H1 (cell line): ENCODE measurements around the gene SEMA4C. TPM values are rescaled to one million over a fixed set of nuclear protein-coding genes. Genes with fewer than 3 reads are reported as not detected.
A peak's percentile ranks its signal among the peaks of the same experiment; 100 is the strongest.

Source experiments
- CTCF ChIA-PET: fragments of 300-600 bp; sonication (Branson Sonifier 250); formaldehyde crosslinking; loops from one replicate; lab custom pipeline; 2021; ENCODE audit not compliant: partially characterized antibody; lab: Charles Lee
- POLR2A ChIA-PET: fragments of 300-600 bp; sonication (Branson Sonifier 250); formaldehyde crosslinking; loops from one replicate; lab custom pipeline; 2021; ENCODE audit warnings: inconsistent platforms; ENCODE audit not compliant: partially characterized antibody; lab: Charles Lee
- DNase-seq, 2 experiments: peaks; one replicate each; pipeline versions ENCODE4 v3.0.0 to v3.0.0-alpha.2; 2010 to 2022; ENCODE audit warnings: low spot score in 2 of 2, low read depth in 1 of 2, mixed read lengths in 1 of 2
- FAIRE-seq: peaks from 2 replicates; lab custom pipeline; 2011; peaks lifted over from hg19 to GRCh38; lab: Jason Lieb, UNC
- H2AFZ ChIP-seq: 2 replicates; pipeline ENCODE4 v1.8.1; 2012; ENCODE audit warnings: low read length, inconsistent platforms
- H2AK5ac ChIP-seq: 2 replicates; pipeline ENCODE4 v1.6.1; 2013; ENCODE audit warnings: low read depth, low read length
- H2BK120ac ChIP-seq: replicated peaks from 2 replicates; pipeline ENCODE3; 2013; ENCODE audit warnings: low read depth, low read length, inconsistent platforms
- H2BK12ac ChIP-seq: 2 replicates; pipeline ENCODE4 v1.6.1; 2013; ENCODE audit warnings: low read depth, low read length
- H2BK15ac ChIP-seq: 2 replicates; pipeline ENCODE4 v1.6.1; 2013; ENCODE audit warnings: low read length
- H2BK20ac ChIP-seq: 2 replicates; pipeline ENCODE4 v1.6.1; 2013; ENCODE audit warnings: low read length
- H2BK5ac ChIP-seq: 2 replicates; pipeline ENCODE4 v1.6.1; 2013; ENCODE audit warnings: low read depth, low read length
- H3K14ac ChIP-seq: 2 replicates; pipeline ENCODE4 v1.6.1; 2013; ENCODE audit warnings: inconsistent platforms; ENCODE audit not compliant: insufficient read length
- H3K18ac ChIP-seq: 2 replicates; pipeline ENCODE4 v1.6.1; 2013; ENCODE audit warnings: low read length; ENCODE audit errors: extremely low read depth
- H3K23ac ChIP-seq: 2 replicates; pipeline ENCODE4 v1.6.1; 2013; ENCODE audit warnings: inconsistent platforms; ENCODE audit not compliant: insufficient read length
- H3K23me2 ChIP-seq: 2 replicates; pipeline ENCODE4 v1.6.1; 2013; ENCODE audit warnings: low read depth, low read length
- H3K27ac ChIP-seq: 2 replicates; pipeline ENCODE4 v1.6.1; 2011; ENCODE audit warnings: low read depth, low read length, inconsistent platforms
- H3K27me3 ChIP-seq, 4 experiments: replicated peaks in 1 of 4; 1 replicate in 1 of 4; 2 replicates in 3 of 4; pipeline versions ENCODE4 v1.6.1 to v1.8.1; 2011 to 2013; ENCODE audit warnings: low read length in 3 of 4, mild to moderate bottlenecking in 3 of 4, inconsistent platforms in 2 of 4, mixed read lengths in 2 of 4, moderate library complexity in 1 of 4; ENCODE audit not compliant: control insufficient read depth in 3 of 4, insufficient read depth in 3 of 4; ENCODE audit errors: extremely low read depth in 1 of 4
- H3K36me3 ChIP-seq, 4 experiments: 2 replicates each; pipeline versions ENCODE4 v1.6.1 to v1.8.1; 2011 to 2013; ENCODE audit warnings: mild to moderate bottlenecking in 4 of 4, low read length in 3 of 4, moderate library complexity in 2 of 4, control low read depth in 1 of 4, inconsistent platforms in 1 of 4; ENCODE audit not compliant: insufficient read depth in 4 of 4, control insufficient read depth in 2 of 4
- H3K4ac ChIP-seq: replicated peaks from 2 replicates; pipeline ENCODE3; 2013; ENCODE audit warnings: low read length, low read depth, mixed read lengths, inconsistent platforms; ENCODE audit not compliant: insufficient read length
- H3K4me1 ChIP-seq, 4 experiments: replicated peaks in 1 of 4; 1 replicate in 1 of 4; 2 replicates in 3 of 4; pipeline versions ENCODE4 v1.6.1 to v1.8.1; 2011 to 2013; ENCODE audit warnings: low read length in 3 of 4, inconsistent platforms in 2 of 4, mixed read lengths in 1 of 4; ENCODE audit not compliant: insufficient read depth in 4 of 4, control insufficient read depth in 3 of 4
- H3K4me2 ChIP-seq, 2 experiments: 2 replicates each; pipeline versions ENCODE4 v1.6.1 to v1.8.1; 2011 to 2013; ENCODE audit warnings: low read depth in 2 of 2, low read length in 2 of 2, control low read depth in 1 of 2, inconsistent platforms in 1 of 2, mild to moderate bottlenecking in 1 of 2; ENCODE audit not compliant: insufficient read depth in 1 of 2
- H3K4me3 ChIP-seq, 4 experiments: fragments of 200-600, 300-600 bp in 1 of 4; sonication (generic), shearing (Covaris generic), sonication (Bioruptor Twin) in 1 of 4; 2 replicates each; pipeline versions ENCODE4 v1.5.1 to v1.8.1; 2011 to 2016; ENCODE audit warnings: low read length in 4 of 4, low read depth in 3 of 4, control low read depth in 2 of 4, inconsistent platforms in 2 of 4, mild to moderate bottlenecking in 2 of 4, mixed read lengths in 1 of 4, moderate library complexity in 1 of 4; ENCODE audit not compliant: insufficient read depth in 2 of 4; ENCODE audit errors: extremely low read depth in 1 of 4
- H3K56ac ChIP-seq: replicated peaks from 2 replicates; pipeline ENCODE3; 2013; ENCODE audit warnings: low read depth, mild to moderate bottlenecking, mixed read lengths, low read length, inconsistent platforms; ENCODE audit not compliant: insufficient read length
- H3K79me1 ChIP-seq: 2 replicates; pipeline ENCODE4 v1.6.1; 2013; ENCODE audit warnings: low read depth, low read length, control low read depth
- H3K79me2 ChIP-seq, 2 experiments: 2 replicates each; pipeline versions ENCODE4 v1.6.1 to v1.8.1; 2012 to 2013; ENCODE audit warnings: low read length in 2 of 2, mild to moderate bottlenecking in 2 of 2, inconsistent platforms in 1 of 2; ENCODE audit not compliant: insufficient read depth in 2 of 2, control insufficient read depth in 1 of 2
- H3K9ac ChIP-seq, 4 experiments: replicated peaks in 1 of 4; 1 replicate in 1 of 4; 2 replicates in 3 of 4; pipeline versions ENCODE4 v1.6.1 to v1.8.1; 2011 to 2013; ENCODE audit warnings: low read depth in 3 of 4, low read length in 3 of 4, control low read depth in 2 of 4, mild to moderate bottlenecking in 2 of 4, moderate library complexity in 2 of 4, inconsistent platforms in 1 of 4; ENCODE audit errors: extremely low read depth in 1 of 4
- H3K9me3 ChIP-seq, 2 experiments: 2 replicates each; pipeline versions ENCODE4 v1.6.1 to v1.8.1; 2012 to 2013; ENCODE audit warnings: mild to moderate bottlenecking in 2 of 2, moderate library complexity in 2 of 2, control low read depth in 1 of 2, inconsistent platforms in 1 of 2, low read depth in 1 of 2, low read length in 1 of 2, mixed read lengths in 1 of 2; ENCODE audit not compliant: insufficient read depth in 2 of 2
- H4K20me1 ChIP-seq, 2 experiments: replicated peaks in 1 of 2; 2 replicates each; pipeline versions ENCODE3 to v1.8.1; 2011 to 2013; ENCODE audit warnings: inconsistent platforms in 2 of 2, low read length in 2 of 2, mild to moderate bottlenecking in 1 of 2; ENCODE audit not compliant: insufficient read depth in 2 of 2, control insufficient read depth in 1 of 2
- H4K5ac ChIP-seq: 2 replicates; pipeline ENCODE4 v1.6.1; 2013; ENCODE audit warnings: low read length, low read depth, mixed read lengths, inconsistent platforms; ENCODE audit not compliant: insufficient read length
- H4K8ac ChIP-seq: 2 replicates; pipeline ENCODE4 v1.8.0; 2013; ENCODE audit warnings: mild to moderate bottlenecking, moderate library complexity, low read length, inconsistent platforms; ENCODE audit not compliant: insufficient read depth; ENCODE audit errors: extremely low read depth
- H4K91ac ChIP-seq: replicated peaks from 2 replicates; pipeline ENCODE3; 2013; ENCODE audit warnings: low read length, mixed read lengths, inconsistent platforms; ENCODE audit not compliant: insufficient read length
- EGR1 ChIP-seq: IDR thresholded peaks from 2 replicates; pipeline ENCODE4 v1.6.1; 2011; ENCODE audit warnings: low read depth, low read length, borderline replicate concordance
- GABPA ChIP-seq: IDR thresholded peaks from 2 replicates; pipeline ENCODE4 v1.6.1; 2011; ENCODE audit warnings: mild to moderate bottlenecking, low read length, moderate library complexity, borderline replicate concordance; ENCODE audit not compliant: insufficient read depth
- KDM1A ChIP-seq: fragments of 200-600, 300-600 bp; sonication (generic); IDR thresholded peaks from 2 replicates; pipeline ENCODE4 v1.7.1; 2016; ENCODE audit warnings: mild to moderate bottlenecking, low read length, borderline replicate concordance
- POU5F1 ChIP-seq: IDR thresholded peaks from 2 replicates; pipeline ENCODE4 v1.6.1; 2011; ENCODE audit warnings: low read depth, mild to moderate bottlenecking, low read length, moderate library complexity
- TAF7 ChIP-seq: optimal IDR thresholded peaks from 2 replicates; pipeline ENCODE3; 2011; ENCODE audit warnings: low read depth, mild to moderate bottlenecking, inconsistent platforms, low read length, moderate library complexity, borderline replicate concordance
- TBP ChIP-seq: IDR thresholded peaks from 2 replicates; pipeline ENCODE4 v1.6.1; 2011; ENCODE audit warnings: low read depth, low read length, improper control_type of control experiment
- WGBS, 2 experiments: shearing (Covaris generic) in 1 of 2; methylation state at CpG; one replicate each; pipeline versions ENCODE4 v1.1.6 to v1.1.7; 2013 to 2015; ENCODE audit warnings: low lambda C conversion rate in 2 of 2, mixed read lengths in 2 of 2, inconsistent platforms in 1 of 2, low coverage in 1 of 2, missing lambda C conversion rate in 1 of 2; ENCODE audit not compliant: insufficient replicate concordance in 2 of 2, insufficient coverage in 1 of 2, insufficient read length in 1 of 2; ENCODE audit errors: extremely low coverage in 1 of 2, missing lambda C conversion rate in 1 of 2; 5-methylcytosine and 5-hydroxymethylcytosine counted together
- polyA plus RNA-seq, 7 experiments: library from polyadenylated mRNA; depleted of rRNA in 3 of 7; stranded (reverse) in 5 of 7; unstranded in 2 of 7; fragments of >200 nt in 5 of 7; fragments of 200-250 nt in 2 of 7; gene quantifications; 1 replicate in 5 of 7; 2 replicates in 1 of 7; 4 replicates in 1 of 7; pipeline versions ENCODE4 v1.2.1 to v1.2.3, GENCODE V29; 2011 to 2013; ENCODE audit warnings: missing spikeins in 2 of 7, mixed read lengths in 2 of 7
- total RNA-seq: library from RNA; stranded (reverse); fragmentation: NEBNext Ultra II Directional; extraction: Animal tissue kit (Norgen Biotek cat#: 25700); gene quantifications from 2 replicates; pipeline ENCODE4 v1.2.1, GENCODE V29; 2021
- TF ChIP-seq, protein P1 (sequence below): IDR thresholded peaks from 2 replicates; pipeline ENCODE4 v1.6.1; 2012; ENCODE audit warnings: inconsistent platforms

The SEMA4C gene
- total and polyA plus RNA-seq, 2 of the 8 experiments (the other 6 are each of a cell fraction or from before 2014, with no cell fraction given) = 47.5 to 67.3 TPM

DNA sequence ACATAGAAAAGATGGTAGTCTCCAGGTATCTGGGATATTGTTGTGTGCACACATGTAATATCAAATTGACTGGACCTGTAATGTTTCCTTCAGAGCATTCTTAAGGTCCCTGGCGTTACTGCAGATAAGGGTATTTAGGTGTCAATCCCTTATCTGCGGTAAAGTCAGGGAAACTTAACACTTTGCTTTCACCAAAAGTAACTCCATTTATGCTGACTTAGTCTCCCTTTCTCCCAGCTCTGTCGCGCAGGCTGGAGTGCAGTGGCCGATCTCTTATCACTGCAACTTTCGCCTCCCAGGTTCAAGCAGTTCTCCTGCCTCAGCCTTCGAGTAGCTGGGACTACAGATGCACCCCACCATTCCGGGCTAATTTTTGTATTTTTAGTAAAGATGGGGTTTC lies 52.0 kb downstream of the SEMA4C start:
- no peak overlapping the region for H2AFZ ChIP-seq
- H2BK15ac ChIP-seq = no peak overlapping the region
- H2AK5ac ChIP-seq = no peak overlapping the region
- no peak for DNase-seq
- no peak for TF ChIP-seq TAF7
- no peak for TF ChIP-seq KDM1A
- TF ChIP-seq GABPA = no peak
- TF ChIP-seq TBP = no peak
- TF ChIP-seq, protein P1, sequence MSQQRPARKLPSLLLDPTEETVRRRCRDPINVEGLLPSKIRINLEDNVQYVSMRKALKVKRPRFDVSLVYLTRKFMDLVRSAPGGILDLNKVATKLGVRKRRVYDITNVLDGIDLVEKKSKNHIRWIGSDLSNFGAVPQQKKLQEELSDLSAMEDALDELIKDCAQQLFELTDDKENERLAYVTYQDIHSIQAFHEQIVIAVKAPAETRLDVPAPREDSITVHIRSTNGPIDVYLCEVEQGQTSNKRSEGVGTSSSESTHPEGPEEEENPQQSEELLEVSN = no peak
- no peak for TF ChIP-seq POU5F1
- no peak for TF ChIP-seq EGR1
- no peak overlapping the region for H3K23ac ChIP-seq
- H4K20me1 ChIP-seq = peaks cover 18 to 33% of the 10 kb centered on the region in 2 experiments
- no peak overlapping the region for H3K4ac ChIP-seq
- WGBS, 2 experiments = 91% methylated on average over 8 of the region's 8 CpGs; no CpG with 5 or more reads in 1 of the 2 experiments
- no peak overlapping the region for H3K14ac ChIP-seq
- H4K8ac ChIP-seq = no peak overlapping the region
- peaks cover 3 to 57% of the 10 kb centered on the region in 2 experiments; a peak in 3 of 4 replicates for H3K79me2 ChIP-seq
- H3K36me3 ChIP-seq = peaks cover 0 to 11% (median 2%) of the 10 kb centered on the region in 4 experiments; a peak in 3 of 8 replicates
- H4K91ac ChIP-seq = no peak overlapping the region
- no peak overlapping the region for H3K9ac ChIP-seq
- peaks cover 29% of the 10 kb centered on the region for H3K79me1 ChIP-seq
- H2BK120ac ChIP-seq = no peak overlapping the region
- H3K4me3 ChIP-seq = peak overlapping the region; percentile 63 to 89 (median 72); a peak in 5 of 8 replicates
- H4K5ac ChIP-seq = no peak overlapping the region
- ChIA-PET CTCF (interaction anchor here (0.6 to 5.3 kb wide), 8 partner anchors 9 to 135 kb away, joined by 3 to 30 read pairs (median 4); no protein-coding TSS in a partner anchor), POLR2A (interaction anchor here (1.0 to 2.6 kb wide), 5 partner anchors 9 to 26 kb away, joined by 3 to 12 read pairs (median 4); partner anchors contain the start of gene ANKRD23)
- H3K9me3 ChIP-seq = no peaks in the 10 kb centered on the region
- H3K4me1 ChIP-seq = peaks cover 0 to 22% (median 16%) of the 10 kb centered on the region in 4 experiments; a peak in 6 of 7 replicates
- H2BK12ac ChIP-seq = no peak overlapping the region
- H3K23me2 ChIP-seq = peaks cover 17% of the 10 kb centered on the region
- H3K56ac ChIP-seq = no peak overlapping the region
- no peak for FAIRE-seq
- no peak overlapping the region for H3K27ac ChIP-seq
- H2BK5ac ChIP-seq = no peak overlapping the region
- no peak overlapping the region for H3K18ac ChIP-seq
- H2BK20ac ChIP-seq = no peak overlapping the region
- peak overlapping the region; percentile 98 for H3K4me2 ChIP-seq
- no peaks in the 10 kb centered on the region; a peak in 1 of 7 replicates for H3K27me3 ChIP-seq
